Neural crest cell (in vitro differentiated cells): ENCODE results near the gene KRTAP5-5. TPM values are rescaled to one million over a fixed set of nuclear protein-coding genes. Genes with fewer than 3 reads are reported as not detected.

Experiments
- DNase-seq: peaks from one replicate; pipeline ENCODE4 v3.0.0; 2021; ENCODE audit warnings: low read depth, mixed read lengths, low spot score
- H3K27ac Mint-ChIP-seq: one replicate; pipeline ENCODE4 v1.8.0; 2021; ENCODE audit warnings: mild to moderate bottlenecking, mixed read lengths; ENCODE audit not compliant: unreplicated experiment
- H3K27me3 Mint-ChIP-seq: 2 replicates; pipeline ENCODE4 v1.8.0; 2021; ENCODE audit warnings: low read depth, mild to moderate bottlenecking, mixed read lengths
- H3K36me3 Mint-ChIP-seq: 2 replicates; pipeline ENCODE4 v1.8.0; 2021; ENCODE audit warnings: low read depth, mild to moderate bottlenecking, mixed read lengths
- H3K4me1 Mint-ChIP-seq: 2 replicates; pipeline ENCODE4 v1.8.0; 2021; ENCODE audit warnings: mixed read lengths
- H3K4me3 Mint-ChIP-seq: one replicate; pipeline ENCODE4 v1.8.0; 2021; ENCODE audit warnings: mild to moderate bottlenecking, mixed read lengths
- H3K9me3 Mint-ChIP-seq: 2 replicates; pipeline ENCODE4 v1.8.0; 2021; ENCODE audit warnings: mixed read lengths
- CTCF ChIP-seq: fragments of 200-600 bp; sonication (generic); conservative IDR thresholded peaks from 2 replicates; pipeline ENCODE4 v1.5.0; 2021; ENCODE audit warnings: antibody characterized with exemption, mild to moderate bottlenecking
- total RNA-seq: library from RNA; stranded (reverse); gene quantifications from 2 replicates; pipeline ENCODE4 v1.2.1, GENCODE V29; 2021

The KRTAP5-5 gene
- total RNA-seq, 1 donor from 2014 or later, result not detected

GRCh38 chr11:1625541-1625940 is 4.0 kb upstream of the KRTAP5-5 start:
- no peaks in the 10 kb centered on the region for H3K36me3 Mint-ChIP-seq
- no peak for TF ChIP-seq CTCF

GRCh38 chr11:1628506-1629325 is 859 bp upstream of the KRTAP5-5 start:
- no peak overlapping the region for H3K4me3 Mint-ChIP-seq
- peak overlapping the region; percentile 40 for H3K27ac Mint-ChIP-seq
- H3K9me3 Mint-ChIP-seq, result no peaks in the 10 kb centered on the region
- H3K4me1 Mint-ChIP-seq, result no peaks in the 10 kb centered on the region
- peak; percentile 85 for DNase-seq
- H3K36me3 Mint-ChIP-seq, result no peaks in the 10 kb centered on the region
- H3K27me3 Mint-ChIP-seq, result peaks cover 24% of the 10 kb centered on the region
- TF ChIP-seq CTCF, result peak; percentile 93

More at GRCh38 chr11:1625541-1625940, 4.0 kb upstream of the KRTAP5-5 start:
- H3K4me1 Mint-ChIP-seq, result no peaks in the 10 kb centered on the region
- H3K27ac Mint-ChIP-seq, result no peak overlapping the region
- no peak overlapping the region for H3K4me3 Mint-ChIP-seq
- H3K9me3 Mint-ChIP-seq, result no peaks in the 10 kb centered on the region
- DNase-seq, result no peak
- peaks cover 16% of the 10 kb centered on the region for H3K27me3 Mint-ChIP-seq

- no peak overlapping the region for H3K4me3 Mint-ChIP-seq
- DNase-seq, result no peak
- peaks cover 24% of the 10 kb centered on the region for H3K27me3 Mint-ChIP-seq
- H3K27ac Mint-ChIP-seq, result no peak overlapping the region
- no peaks in the 10 kb centered on the region for H3K36me3 Mint-ChIP-seq
- no peaks in the 10 kb centered on the region for H3K4me1 Mint-ChIP-seq
- TF ChIP-seq CTCF, result no peak
- H3K9me3 Mint-ChIP-seq, result no peaks in the 10 kb centered on the region
Observed at GRCh38 chr11:1630271-1630670, 696 bp downstream of the KRTAP5-5 start.

GRCh38 chr11:1631066-1631568 is 1.5 kb downstream of the KRTAP5-5 start:
- Mint-ChIP-seq H3K36me3 (no peaks in the 10 kb centered on the region), H3K27me3 (peaks cover 24% of the 10 kb centered on the region), H3K9me3 (no peaks in the 10 kb centered on the region), H3K4me1 (no peaks in the 10 kb centered on the region), H3K4me3 (no peak overlapping the region), H3K27ac (no peak overlapping the region)
- no peak for TF ChIP-seq CTCF
- DNase-seq, result no peak

- Mint-ChIP-seq H3K27me3 (peaks cover 22% of the 10 kb centered on the region), H3K27ac (no peak overlapping the region), H3K4me3 (no peak overlapping the region), H3K9me3 (no peaks in the 10 kb centered on the region), H3K36me3 (no peaks in the 10 kb centered on the region), H3K4me1 (no peaks in the 10 kb centered on the region)
- no peak for DNase-seq
- no peak for TF ChIP-seq CTCF
Observed at GRCh38 chr11:1632053-1632714, 2.6 kb downstream of the KRTAP5-5 start.
